PC-9 (cell line): ENCODE data around the gene INTS11. TPM values are rescaled to one million over a fixed set of nuclear protein-coding genes. Genes with fewer than 3 reads are reported as not detected.
"Not testable (repeated sequence)": the region's sequence is repeated elsewhere in the genome, so short reads cannot be mapped to it uniquely, and the experiment has no call there.

Experiments
- BruUV-seq: library from RNA; stranded (reverse); fragments of 400-500 nt; replicated peaks from 2 replicates; lab custom pipeline; 2021; lab: Mats Ljungman, UMichigan
- CTCF ChIA-PET: fragments of 300-600 bp; sonication (Branson Sonifier 250); formaldehyde crosslinking; loops from one replicate; lab custom pipeline; 2022; ENCODE audit warnings: antibody characterized with exemption; lab: Charles Lee
- POLR2A ChIA-PET: fragments of 300-600 bp; sonication (Branson Sonifier 250); formaldehyde crosslinking; loops from one replicate; lab custom pipeline; 2022; ENCODE audit warnings: antibody characterized with exemption; ENCODE audit not compliant: unreplicated experiment; lab: Charles Lee
- DNase-seq, 2 experiments: peaks; one replicate each; pipeline versions ENCODE4 v3.0.0 to v3.0.0-alpha.2; 2015 to 2022; ENCODE audit warnings: mixed read lengths in 1 of 2
- H2AFZ ChIP-seq: fragments of 200-600 bp; sonication (generic); 2 replicates; pipeline ENCODE4 v1.8.1; 2017; ENCODE audit warnings: antibody characterized with exemption
- H3F3A ChIP-seq: fragments of 200-600 bp; sonication (generic); 2 replicates; pipeline ENCODE4 v1.8.1; 2017; ENCODE audit warnings: antibody characterized with exemption, mild to moderate bottlenecking, low read depth; ENCODE audit not compliant: insufficient read depth
- H3K27ac ChIP-seq: fragments of 200-600 bp; sonication (generic); 2 replicates; pipeline ENCODE4 v1.6.1; 2016; ENCODE audit warnings: mixed run types
- H3K27me3 ChIP-seq: fragments of 200-600 bp; sonication (generic); 2 replicates; pipeline ENCODE4 v1.6.1; 2016; ENCODE audit warnings: low read depth, mixed run types; ENCODE audit not compliant: insufficient read depth
- H3K36me3 ChIP-seq: fragments of 200-600 bp; sonication (generic); 2 replicates; pipeline ENCODE4 v1.6.1; 2016; ENCODE audit warnings: low read depth, mixed run types
- H3K4me1 ChIP-seq: fragments of 200-600 bp; sonication (generic); replicated peaks from 2 replicates; pipeline ENCODE4 v1.6.1; 2016; ENCODE audit warnings: mixed run types; ENCODE audit not compliant: insufficient read depth
- H3K4me2 ChIP-seq: fragments of 200-600 bp; sonication (generic); 2 replicates; pipeline ENCODE4 v1.6.1; 2017; ENCODE audit warnings: mixed run types
- H3K4me3 ChIP-seq: fragments of 200-600 bp; sonication (generic); 2 replicates; pipeline ENCODE4 v1.6.1; 2016; ENCODE audit warnings: mixed run types
- H3K79me2 ChIP-seq: fragments of 200-600 bp; sonication (generic); 2 replicates; pipeline ENCODE4 v1.6.1; 2017; ENCODE audit warnings: low read depth, mixed run types
- H3K9me2 ChIP-seq: fragments of 200-600 bp; sonication (generic); 2 replicates; pipeline ENCODE4 v1.8.1; 2017; ENCODE audit warnings: mild to moderate bottlenecking; ENCODE audit not compliant: insufficient read depth
- H3K9me3 ChIP-seq: fragments of 200-600 bp; sonication (generic); 2 replicates; pipeline ENCODE4 v1.8.1; 2016; ENCODE audit warnings: low read depth; ENCODE audit not compliant: insufficient read depth
- H4K20me1 ChIP-seq: fragments of 200-600 bp; sonication (generic); 2 replicates; pipeline ENCODE4 v1.8.1; 2017; ENCODE audit not compliant: insufficient read depth
- EZH2 ChIP-seq: fragments of 200-600 bp; sonication (generic); IDR thresholded peaks from 2 replicates; pipeline ENCODE4 v1.8.0; 2017; ENCODE audit warnings: antibody characterized with exemption, low read depth
- intact Hi-C: fragments of 100-400 bp; cut with micrococcal nuclease; formaldehyde crosslinking; loops from one replicate; pipeline ENCODE4 v1.10.0; 2022; ENCODE audit not compliant: unreplicated experiment
- total RNA-seq: library from RNA; stranded (reverse); gene quantifications from 2 replicates; pipeline ENCODE4 v1.2.3, GENCODE V29; 2021
- TF ChIP-seq, protein P1 (sequence below): fragments of 200-600 bp; sonication (generic); conservative IDR thresholded peaks from 2 replicates; pipeline ENCODE4 v1.6.1; 2017; ENCODE audit warnings: mixed run types, antibody characterized with exemption, mild to moderate bottlenecking, moderate library complexity

Gene INTS11
- total RNA-seq, 1 experiment from 2014 or later = 130 TPM

DNA sequence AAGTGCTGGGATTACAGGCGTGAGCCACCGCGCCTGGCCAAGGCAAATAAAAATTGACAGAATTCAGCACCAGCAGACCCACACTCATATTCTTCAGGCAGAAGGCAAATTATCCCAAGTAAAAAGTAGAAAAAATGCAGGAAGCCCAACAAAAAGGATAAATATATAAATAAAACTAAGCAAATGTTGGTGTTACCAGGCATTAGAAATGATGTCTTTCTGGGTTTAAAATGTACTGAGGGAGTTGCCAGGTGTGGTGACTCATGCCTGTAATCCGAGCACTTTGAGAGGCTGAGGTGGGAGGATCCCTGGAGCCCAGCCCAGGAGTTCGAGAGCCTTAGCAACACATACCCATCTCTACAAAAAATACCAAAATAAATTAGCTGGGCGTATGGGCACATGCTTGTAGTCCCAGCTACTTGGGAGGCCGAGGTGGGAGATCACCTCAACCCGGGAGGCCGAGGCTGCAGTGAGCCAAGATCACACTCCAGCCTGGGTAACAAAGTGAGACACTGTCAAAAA is 6.3 kb downstream of the INTS11 start:
- DNase-seq = peak; percentile 86
- H3K9me2 ChIP-seq = no peaks in the 10 kb centered on the region
- H2AFZ ChIP-seq = no peak overlapping the region
- peaks cover 39% of the 10 kb centered on the region for H3F3A ChIP-seq
- H3K4me3 ChIP-seq = no peak overlapping the region
- intact Hi-C loops = no loop called here
- peaks cover 65% of the 10 kb centered on the region for H3K79me2 ChIP-seq
- ChIA-PET POLR2A (no interaction called here), CTCF (interaction anchor here (0.6 kb wide), 1 partner anchor 185 kb away, joined by 7 read pairs; no protein-coding TSS in a partner anchor)
- H3K27me3 ChIP-seq = no peaks in the 10 kb centered on the region
- H4K20me1 ChIP-seq = peaks cover 63% of the 10 kb centered on the region
- H3K4me1 ChIP-seq = peaks cover 19% of the 10 kb centered on the region
- H3K36me3 ChIP-seq = 0 out of 2 replicates have a peak, but pooled peaks cover 5% of the 10 kb centered on the region
- TF ChIP-seq, protein P1, sequence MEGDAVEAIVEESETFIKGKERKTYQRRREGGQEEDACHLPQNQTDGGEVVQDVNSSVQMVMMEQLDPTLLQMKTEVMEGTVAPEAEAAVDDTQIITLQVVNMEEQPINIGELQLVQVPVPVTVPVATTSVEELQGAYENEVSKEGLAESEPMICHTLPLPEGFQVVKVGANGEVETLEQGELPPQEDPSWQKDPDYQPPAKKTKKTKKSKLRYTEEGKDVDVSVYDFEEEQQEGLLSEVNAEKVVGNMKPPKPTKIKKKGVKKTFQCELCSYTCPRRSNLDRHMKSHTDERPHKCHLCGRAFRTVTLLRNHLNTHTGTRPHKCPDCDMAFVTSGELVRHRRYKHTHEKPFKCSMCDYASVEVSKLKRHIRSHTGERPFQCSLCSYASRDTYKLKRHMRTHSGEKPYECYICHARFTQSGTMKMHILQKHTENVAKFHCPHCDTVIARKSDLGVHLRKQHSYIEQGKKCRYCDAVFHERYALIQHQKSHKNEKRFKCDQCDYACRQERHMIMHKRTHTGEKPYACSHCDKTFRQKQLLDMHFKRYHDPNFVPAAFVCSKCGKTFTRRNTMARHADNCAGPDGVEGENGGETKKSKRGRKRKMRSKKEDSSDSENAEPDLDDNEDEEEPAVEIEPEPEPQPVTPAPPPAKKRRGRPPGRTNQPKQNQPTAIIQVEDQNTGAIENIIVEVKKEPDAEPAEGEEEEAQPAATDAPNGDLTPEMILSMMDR = no peak
- no peak for TF ChIP-seq EZH2
- no peaks in the 10 kb centered on the region for H3K9me3 ChIP-seq
- 0 out of 2 replicates have a peak overlapping the region, but pooled peaks have one; percentile 23 for H3K27ac ChIP-seq
- no TSS peak for BruUV-seq
- H3K4me2 ChIP-seq = peak overlapping the region; percentile 64

DNA sequence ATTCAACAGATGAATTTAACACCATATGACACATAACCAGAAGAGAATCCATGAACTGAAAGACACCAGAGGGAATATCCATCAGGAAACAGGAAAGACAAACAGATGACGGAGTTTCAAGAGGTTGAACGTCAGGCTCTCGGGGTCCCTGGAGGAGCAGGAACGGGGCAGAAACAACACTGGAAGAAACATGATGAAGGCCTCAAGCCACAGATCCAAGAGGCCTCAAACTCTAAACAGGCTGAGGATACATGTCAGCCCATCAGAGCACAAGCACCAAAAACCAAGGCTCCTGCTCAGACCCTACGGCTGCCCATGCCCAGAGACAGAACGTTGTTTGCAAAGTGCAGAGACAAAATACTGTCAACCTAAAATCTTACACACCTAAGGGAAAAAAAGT is 7.0 kb downstream of the INTS11 start:
- TF ChIP-seq EZH2 = no peak
- TF ChIP-seq, protein P1 = no peak
- no peaks in the 10 kb centered on the region for H3K9me2 ChIP-seq
- no peak overlapping the region for H3K27ac ChIP-seq
- H3K9me3 ChIP-seq = no peaks in the 10 kb centered on the region
- no peak for DNase-seq
- no peaks in the 10 kb centered on the region for H3K27me3 ChIP-seq
- peaks cover 16% of the 10 kb centered on the region for H3K4me1 ChIP-seq
- BruUV-seq = no TSS peak
- no peak overlapping the region for H3K4me3 ChIP-seq
- no peak overlapping the region for H2AFZ ChIP-seq
- H3K79me2 ChIP-seq = peaks cover 59% of the 10 kb centered on the region
- CTCF ChIA-PET = no interaction called here
- H3K36me3 ChIP-seq = 0 out of 2 replicates have a peak, but pooled peaks cover 5% of the 10 kb centered on the region
- peaks cover 38% of the 10 kb centered on the region for H3F3A ChIP-seq
- peaks cover 61% of the 10 kb centered on the region for H4K20me1 ChIP-seq
- POLR2A ChIA-PET = no interaction called here
- H3K4me2 ChIP-seq = no peak overlapping the region
- intact Hi-C loops = no loop called here

DNA sequence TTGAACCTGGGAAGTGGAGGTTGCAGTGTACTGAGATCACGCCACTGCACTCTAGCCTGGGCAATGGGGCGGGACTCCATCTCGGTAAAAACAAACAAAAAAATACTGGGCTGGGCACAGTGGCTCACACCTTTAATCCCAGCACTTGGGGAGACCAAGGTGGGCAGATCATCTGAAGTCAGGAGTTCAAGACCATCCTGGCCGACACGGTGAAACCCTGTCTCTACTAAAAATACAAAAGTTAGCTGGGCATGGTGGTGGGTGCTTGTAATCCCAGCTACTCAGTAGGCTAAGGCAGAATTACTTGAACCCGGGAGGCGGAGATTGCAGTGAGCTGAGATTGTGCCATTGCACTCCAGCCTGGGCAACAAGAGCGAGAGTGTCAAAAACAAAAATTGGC is 8.3 kb downstream of the INTS11 start:
- peaks cover 16% of the 10 kb centered on the region for H3K4me1 ChIP-seq
- intact Hi-C loops, H3K4me2 ChIP-seq, H3K27me3 ChIP-seq, H3K27ac ChIP-seq, H3K9me2 ChIP-seq, DNase-seq, CTCF ChIA-PET, H3K36me3 ChIP-seq, H3K4me3 ChIP-seq, H2AFZ ChIP-seq, BruUV-seq, POLR2A ChIA-PET, H3K9me3 ChIP-seq: not testable (repeated sequence)
- peaks cover 45% of the 10 kb centered on the region for H3F3A ChIP-seq
- peaks cover 48% of the 10 kb centered on the region for H3K79me2 ChIP-seq
- peaks cover 58% of the 10 kb centered on the region for H4K20me1 ChIP-seq
